Anterior cingulate cortex (tissue), 58 donors: ENCODE results near the gene EBI3.
A peak's percentile ranks its signal among the peaks of the same experiment; 100 is the strongest.
"Not testable (repeated sequence)": the region's sequence is repeated elsewhere in the genome, so short reads cannot be mapped to it uniquely, and the experiment has no call there.

Experiments used
- DNase-seq, 58 donors: peaks; one replicate each; lab custom pipeline; 2025; lab: John Stamatoyannopoulos, UW

EBI3 gene

DNA sequence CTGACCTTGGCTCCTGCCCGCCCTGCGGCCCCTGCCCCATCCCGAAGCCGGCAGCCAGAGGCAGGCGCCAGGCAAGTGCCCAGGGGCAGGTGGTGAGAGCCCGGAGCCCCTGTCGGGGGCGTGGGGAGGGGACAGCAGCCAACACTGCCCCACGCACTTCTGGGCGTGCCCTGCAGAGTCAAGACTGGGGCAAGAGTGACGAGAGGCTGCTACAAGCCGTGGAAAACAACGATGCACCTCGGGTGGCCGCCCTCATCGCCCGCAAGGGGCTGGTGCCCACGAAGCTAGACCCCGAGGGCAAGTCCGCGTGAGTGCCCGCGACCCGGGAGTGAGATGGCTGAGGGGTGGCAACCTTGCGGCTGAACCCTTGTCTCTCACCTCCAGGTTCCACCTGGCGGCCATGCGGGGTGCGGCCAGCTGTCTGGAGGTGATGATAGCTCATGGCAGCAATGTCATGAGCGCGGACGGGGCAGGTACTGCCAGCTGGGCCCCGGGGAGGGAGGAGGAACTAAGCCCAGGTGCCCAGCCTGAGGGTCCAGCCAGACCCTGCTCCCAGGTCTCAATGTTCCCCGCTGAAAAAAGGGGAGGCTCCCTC, 29.5 kb upstream of the EBI3 start:
- no peak for DNase-seq

DNA sequence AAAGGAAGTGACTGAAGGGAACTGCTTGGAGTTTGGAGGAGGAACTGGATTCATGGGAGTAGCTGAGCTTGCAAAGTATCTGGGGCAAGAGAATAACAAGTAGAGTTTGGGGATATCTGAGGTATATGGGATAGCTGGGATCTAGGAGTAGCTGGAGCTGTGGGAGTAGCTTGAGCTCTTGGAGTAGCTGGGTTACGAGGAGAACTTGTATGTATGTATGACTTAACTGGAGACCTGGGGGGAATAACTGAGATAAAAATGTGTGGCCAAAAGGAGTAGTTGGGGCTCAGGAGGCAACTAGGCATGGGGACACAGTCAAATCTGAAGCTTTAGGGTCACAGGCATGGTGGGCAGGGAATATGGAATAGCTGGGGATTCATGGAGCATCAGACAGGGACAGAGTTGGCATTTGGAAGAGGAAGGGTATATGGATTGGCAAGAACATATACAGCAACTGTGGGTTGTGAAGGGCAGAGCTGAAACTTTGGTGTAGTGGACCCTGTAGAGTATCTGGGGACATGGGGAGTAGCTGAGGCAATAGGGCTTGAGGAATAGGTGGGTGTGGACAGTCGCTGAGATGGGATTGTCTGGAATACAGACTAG, 28.3 kb upstream of the EBI3 start:
- DNase-seq: no peak

DNA sequence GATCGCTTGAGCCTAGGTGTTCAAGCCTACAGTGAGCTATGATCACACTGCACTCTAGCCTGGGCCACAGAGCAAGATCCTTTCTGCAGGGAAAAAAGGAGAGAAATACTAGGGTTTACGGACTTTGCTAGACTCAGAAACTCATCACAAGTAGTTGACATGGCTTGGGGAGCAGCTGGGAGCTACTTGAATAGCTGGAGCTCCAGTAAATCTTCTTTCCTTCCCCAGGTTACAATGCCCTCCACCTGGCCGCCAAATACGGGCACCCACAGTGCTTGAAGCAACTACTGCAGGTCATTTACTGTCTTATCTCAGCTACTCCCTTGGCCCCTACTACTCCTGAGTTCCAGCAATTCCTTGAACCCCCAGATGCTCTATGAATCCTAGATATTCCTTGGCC, 27.5 kb upstream of the EBI3 start:
- no peak for DNase-seq

DNA sequence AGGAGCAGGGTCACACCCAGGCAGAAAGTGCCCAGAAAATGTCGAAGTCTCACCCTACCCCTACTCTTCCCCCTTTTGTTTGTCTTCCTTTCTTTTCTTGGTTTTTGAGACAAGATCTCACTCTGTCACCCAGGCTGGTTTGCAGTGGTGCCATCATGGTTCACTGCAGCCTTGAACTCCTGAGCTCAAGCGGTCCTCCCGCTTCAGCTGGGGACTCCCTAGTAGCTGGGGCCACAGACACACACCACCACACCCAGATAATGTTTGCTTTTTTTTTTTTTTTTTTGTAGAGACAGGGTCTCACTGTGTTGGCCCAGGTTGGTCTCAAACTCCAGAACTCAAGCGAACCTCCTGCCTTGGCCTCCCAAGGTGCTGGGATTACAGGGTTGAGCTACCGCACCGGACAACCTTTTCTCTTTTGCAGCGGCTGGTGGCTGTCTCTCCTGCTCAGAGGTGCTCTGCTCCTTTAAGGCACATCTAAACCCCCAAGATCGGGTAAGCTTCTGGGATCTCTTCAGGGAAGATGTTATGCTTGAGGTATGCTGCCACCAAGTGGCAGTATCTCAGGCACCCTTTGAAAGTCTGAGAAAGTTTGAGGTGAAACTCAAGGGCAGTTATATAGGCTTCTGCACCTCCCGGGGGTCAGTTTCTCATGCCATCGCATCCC, 22.4 kb upstream of the EBI3 start:
- no peak for DNase-seq

DNA sequence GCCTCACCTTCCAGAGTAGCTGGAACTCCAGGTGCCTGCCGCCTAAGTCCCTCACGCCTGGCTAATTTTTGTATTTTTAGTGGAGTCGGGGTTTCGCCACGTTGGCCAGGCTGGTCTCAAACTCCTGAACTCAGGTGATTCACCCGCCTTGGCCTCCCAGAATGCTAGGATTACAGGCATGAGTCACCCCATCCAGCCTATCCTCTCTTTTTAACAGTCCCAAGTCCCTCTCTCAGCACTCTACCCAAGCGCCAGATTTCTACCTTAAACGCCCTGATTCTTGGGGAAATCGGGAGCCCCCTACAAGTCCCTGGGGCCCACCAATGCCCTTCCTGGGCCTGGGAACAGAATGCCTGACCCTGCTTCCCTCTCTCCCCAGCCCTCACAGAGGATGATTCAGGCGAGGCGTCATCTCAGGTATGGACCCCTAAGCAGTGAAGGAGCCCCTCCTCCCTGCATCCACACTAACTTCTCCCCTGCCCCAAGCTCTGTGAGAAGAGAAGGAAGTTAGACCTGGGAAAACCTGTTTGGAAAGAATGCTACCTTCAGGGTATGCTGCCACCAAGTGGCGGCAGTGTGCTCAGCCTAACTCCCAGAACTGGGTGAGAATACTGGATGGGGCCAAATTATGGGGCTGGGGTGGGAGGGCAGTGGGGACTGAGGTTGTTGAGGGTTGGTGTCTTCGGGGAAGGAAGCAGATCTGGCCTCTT, 20.8 kb upstream of the EBI3 start:
- no peak for DNase-seq

DNA sequence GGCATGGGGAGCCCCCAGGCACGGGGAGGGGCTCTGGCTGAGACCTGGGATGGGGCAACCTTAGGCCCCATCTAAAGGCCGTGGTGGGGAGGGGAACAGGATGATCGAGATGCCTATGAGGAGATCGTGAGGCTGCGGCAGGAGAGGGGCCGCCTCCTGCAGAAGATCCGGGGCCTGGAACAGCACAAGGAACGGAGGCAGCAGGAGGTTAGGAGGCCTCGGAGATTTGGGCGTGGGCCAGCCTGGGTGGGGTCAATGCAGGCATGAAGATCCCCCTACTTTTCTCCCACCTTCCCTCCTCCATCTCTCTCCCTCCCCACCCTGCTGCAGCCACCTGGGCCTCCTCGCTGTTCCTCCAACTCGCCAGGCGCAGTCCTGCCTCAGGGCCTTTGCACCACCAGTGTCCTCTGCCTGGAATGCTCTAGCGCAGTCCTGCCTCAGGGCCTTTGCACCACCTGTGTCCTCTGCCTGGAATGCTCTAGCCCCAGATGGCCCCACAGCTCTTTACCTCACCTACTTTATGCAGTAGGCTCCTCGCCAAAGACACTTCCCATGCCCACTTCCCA, 19.1 kb upstream of the EBI3 start:
- no peak for DNase-seq

DNA sequence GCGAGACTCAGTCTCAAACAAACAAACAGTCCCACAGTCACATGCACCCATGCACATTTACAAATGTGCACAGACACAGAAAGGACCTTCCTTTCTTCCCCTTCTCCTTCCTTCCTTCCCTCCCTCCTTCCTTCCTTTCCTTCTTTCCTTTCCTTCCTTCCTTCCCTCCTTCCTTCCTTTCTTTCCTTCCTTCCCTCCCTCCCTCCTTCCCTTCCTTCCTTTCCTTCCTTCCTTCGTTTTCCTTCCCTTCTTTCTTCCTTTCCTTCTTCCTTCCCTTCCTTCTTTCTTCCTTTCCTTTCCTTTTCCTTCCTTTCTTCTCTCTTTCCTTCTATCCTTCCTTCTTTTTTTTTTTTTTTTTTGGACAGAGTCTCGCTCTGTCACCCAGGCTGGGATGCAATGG, 16.2 kb upstream of the EBI3 start:
- DNase-seq: no peak

DNA sequence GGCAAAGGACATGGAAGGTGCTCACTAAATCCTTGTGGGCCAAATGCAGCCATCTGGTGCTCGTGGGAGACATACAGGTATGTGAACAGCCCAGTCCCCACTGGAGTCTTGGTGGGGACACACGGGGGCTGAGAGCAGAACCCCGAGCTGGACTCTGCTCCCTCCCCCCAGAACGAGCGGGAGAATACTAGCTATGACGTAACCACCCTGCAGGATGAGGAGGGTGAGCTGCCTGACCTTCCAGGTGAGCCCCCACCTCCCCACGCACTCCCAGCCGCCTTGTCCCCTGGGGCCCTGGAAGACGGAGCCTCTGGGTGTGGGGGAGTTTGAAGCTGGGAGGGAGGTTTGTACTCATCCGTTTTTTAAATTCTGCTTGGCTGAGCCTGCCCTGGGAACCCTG, 13.5 kb upstream of the EBI3 start:
- no peak for DNase-seq

DNA sequence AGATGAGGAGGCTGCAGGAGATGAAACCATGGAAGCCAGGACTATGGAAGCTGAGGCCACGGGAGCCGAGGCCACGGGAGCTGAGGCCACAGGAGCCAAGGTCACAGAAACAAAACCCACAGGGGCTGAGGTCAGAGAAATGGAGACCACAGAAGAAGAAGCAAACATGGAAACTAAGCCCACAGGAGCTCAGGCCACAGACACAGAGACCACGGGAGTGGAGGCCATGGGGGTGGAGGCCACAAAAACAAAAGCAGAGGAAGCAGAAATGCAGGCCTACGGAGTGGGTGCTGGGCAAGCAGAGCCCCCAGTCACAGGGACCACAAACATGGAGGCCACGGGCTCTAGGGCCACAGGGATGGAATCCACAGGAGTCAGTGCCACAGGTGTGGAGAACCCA, 12.5 kb upstream of the EBI3 start:
- no peak for DNase-seq

DNA sequence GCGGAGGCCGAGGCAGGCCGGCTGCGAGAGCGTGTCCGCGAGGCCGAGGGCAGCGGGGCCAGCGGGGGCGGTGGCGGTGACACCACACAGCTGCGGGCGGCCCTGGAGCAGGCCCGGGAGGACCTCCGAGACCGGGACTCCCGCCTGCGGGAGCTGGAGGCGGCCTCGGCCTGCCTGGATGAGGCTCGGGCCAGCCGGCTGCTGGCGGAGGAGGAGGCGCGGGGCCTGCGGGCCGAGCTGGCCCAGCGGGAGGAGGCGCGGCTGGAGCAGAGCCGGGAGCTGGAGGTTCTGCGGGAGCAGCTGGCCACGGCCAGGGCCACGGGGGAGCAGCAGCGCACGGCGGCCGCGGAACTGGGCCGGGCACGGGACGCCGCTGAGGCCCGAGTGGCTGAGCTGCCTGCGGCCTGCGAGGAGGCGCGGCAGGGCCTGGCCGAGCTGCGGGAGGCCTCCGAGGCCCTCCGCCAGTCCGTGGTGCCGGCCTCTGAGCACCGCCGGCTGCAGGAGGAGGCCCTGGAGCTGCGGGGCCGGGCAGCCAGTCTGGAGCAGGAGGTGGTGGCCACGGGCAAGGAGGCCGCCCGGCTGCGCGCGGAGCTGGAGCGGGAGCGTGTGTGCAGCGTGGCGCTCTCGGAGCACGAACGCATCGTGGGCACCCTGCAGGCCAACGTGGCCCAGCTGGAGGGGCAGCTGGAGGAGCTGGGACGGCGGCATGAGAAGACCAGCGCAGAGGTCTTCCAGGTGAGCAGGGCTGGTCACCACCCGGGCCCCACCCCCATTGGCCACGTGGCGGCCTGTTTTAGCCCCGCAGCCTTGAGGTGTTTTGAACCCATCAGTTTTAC, 11.7 kb upstream of the EBI3 start:
- DNase-seq: no peak

DNA sequence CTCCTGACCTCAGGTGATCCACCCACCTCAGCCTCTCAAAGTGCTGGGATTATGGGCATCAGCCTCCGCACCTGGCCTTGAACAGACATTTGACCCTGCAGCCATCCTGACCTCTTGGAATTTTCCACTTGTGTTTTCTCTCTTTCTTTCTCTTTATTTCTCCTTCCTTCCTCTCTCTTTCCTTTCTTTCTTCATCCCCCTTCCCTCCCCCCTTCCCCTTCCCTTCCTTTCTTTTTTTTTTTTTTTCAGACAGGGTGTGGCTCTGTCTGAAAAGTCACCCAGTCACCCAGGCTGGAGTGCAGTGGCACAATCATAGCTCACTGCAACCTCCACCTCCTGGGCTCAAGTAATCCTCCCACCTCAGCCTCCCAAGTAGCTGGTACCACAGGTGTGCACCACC, 10.8 kb upstream of the EBI3 start:
- DNase-seq: not testable (repeated sequence)

DNA sequence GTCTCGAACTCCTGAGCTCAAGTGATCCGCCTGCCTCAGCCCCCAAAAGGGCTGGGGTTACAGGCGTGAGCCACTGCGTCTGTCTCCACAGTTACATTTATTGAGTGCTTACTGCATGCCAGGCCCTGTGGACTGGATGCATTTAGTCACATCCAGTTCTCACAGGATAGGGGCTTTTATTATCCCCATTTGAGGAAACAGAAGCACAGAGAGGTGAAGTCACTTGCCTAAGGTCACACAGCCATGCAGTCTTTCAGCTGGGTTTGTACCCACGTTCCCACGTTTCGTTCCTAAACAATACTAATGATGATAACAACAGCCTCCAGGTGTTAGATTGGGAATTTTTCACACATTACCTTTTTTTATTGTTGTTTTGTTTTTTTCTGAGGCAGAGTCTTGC, 9.1 kb upstream of the EBI3 start:
- no peak for DNase-seq

DNA sequence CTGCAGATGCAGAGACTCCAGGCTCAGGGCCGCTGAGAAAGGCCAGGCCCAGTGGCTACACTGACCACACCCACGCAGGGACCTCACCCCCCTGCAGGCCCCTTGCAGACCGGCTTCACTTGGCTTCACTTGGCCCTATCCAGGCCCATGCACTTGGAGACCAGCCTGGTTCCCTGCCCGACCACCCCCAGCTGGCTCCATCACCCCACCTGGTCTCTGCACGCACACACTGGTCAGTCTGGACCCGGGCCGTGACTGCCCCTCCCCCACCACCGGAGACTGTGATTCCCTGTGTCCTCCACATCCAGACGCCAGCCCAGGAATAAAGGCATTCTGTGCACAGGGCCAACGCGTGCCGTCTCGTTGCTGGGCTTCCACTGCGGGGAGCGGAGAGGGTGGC, 4.9 kb upstream of the EBI3 start:
- peak in 28 of 58 donors; percentile 0 to 82 (median 14) for DNase-seq

DNA sequence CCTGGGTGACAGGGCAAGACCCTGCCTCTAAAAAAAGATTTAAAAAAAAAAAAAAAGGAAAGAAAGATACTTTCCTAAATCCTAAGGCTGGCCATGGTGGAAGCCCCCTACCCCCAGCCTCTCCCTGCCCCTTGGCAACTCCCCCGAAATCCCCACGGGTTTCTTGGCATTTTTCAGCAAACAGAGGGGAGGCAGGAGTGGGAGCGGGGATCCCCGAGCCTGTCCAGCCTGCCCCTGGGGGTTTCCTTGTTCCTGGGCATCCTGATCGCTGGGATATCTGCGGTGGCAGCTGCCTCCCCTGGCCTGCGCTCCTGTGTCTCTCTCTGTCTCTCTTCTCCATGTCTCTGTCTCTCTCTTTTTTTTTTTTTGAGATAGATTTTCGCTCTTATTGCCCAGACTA, 3.4 kb upstream of the EBI3 start:
- DNase-seq: no peak

DNA sequence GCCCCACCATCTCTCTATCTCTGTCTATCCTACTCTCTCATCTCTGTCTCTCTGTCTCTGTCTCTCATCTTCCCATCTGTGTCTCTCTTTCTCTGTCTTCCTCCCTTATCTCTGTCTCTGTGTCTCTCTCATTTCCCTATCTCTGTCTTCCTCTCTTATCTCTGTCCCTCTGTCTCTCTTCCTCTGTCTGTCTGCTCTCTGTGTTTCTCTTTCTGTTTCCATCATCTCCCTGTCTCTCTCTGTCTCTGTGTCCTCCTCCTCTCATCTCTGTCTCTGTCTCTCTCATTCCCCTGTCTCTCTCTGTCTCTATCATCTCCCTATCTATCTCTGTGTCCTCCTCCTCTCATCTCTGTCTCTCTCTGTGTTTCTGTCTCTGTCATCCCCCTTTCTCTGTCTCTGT, 1.6 kb upstream of the EBI3 start:
- no peak for DNase-seq

DNA sequence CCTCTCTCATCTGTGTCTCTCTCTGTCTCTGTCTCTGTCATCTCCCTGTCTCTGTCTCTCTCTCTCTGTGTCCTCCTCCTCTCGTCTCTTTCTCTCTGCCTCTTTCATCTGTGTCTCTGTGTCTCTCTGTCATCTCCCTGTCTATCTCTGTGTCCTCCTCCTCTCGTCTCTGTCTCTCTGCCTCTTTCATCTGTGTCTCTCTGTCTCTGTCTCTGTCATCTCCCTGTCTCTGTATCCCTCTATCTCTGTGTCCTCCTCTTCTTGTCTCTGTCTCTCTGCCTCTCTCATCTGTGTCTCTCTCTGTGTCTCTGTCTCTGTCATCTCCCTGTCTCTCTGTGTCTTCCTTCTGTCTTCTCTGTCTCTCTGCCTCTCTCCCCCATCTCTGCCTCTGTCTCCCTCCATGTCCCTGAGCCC, 551 bp upstream of the EBI3 start:
- no peak for DNase-seq

DNA sequence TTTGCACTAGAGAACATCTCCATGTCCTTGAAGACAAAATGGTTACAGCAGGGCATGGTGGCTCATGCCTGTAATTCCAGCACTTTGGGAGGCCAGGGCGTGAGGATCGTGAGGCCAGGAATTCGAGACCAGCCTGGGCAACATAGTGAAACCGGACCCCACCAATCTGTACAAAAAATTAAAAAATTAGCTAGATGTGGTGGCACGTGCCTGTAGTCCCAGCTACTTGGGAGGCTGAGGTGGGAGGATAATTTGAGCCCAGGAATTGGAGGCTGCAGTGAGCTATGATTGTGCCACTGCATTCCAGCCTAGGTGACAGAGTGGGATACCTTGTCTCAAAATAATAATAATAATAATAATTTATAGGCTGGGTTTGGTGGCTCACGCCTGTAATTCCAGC, 914 bp downstream of the EBI3 start:
- not testable (repeated sequence) for DNase-seq

DNA sequence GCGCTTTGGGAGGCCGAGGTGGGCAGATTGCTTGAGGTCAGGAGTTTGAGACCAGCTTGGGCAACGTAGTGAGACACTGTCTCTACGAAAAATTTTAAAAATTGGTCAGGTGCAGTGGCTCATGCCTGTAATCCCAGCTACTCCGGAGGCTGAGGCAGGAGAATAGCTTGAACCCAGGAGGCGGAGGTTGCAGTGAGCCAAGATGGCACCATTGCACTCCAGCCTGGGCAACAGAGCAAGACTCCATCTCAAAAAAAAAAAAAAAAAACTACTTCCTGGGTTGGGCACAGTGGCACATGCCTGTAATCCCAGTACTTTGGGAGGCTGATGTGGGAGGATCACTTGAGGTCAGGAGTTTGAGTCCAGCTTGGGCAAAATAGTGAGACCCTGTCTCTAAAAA, 2.2 kb downstream of the EBI3 start:
- not testable (repeated sequence) for DNase-seq

DNA sequence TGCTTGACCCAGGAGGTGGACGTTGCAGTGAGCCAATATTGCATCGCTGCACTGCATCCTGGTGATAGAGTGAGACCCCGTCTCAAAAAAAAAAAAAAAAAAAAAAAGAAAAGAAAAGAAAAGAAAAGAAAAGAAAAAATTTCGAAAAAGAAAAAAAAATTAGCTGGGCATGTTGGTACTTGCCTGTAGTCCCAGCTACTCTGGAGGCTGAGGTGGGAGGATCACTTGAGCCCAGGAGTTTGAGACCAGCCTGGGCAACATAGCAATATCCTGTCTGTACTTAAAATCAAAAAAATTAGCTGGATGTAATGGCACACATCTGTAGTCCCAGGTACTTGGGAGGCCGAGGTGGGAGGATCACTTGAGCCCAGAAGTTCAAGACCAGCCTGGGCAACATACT, 2.8 kb downstream of the EBI3 start:
- not testable (repeated sequence) for DNase-seq

DNA sequence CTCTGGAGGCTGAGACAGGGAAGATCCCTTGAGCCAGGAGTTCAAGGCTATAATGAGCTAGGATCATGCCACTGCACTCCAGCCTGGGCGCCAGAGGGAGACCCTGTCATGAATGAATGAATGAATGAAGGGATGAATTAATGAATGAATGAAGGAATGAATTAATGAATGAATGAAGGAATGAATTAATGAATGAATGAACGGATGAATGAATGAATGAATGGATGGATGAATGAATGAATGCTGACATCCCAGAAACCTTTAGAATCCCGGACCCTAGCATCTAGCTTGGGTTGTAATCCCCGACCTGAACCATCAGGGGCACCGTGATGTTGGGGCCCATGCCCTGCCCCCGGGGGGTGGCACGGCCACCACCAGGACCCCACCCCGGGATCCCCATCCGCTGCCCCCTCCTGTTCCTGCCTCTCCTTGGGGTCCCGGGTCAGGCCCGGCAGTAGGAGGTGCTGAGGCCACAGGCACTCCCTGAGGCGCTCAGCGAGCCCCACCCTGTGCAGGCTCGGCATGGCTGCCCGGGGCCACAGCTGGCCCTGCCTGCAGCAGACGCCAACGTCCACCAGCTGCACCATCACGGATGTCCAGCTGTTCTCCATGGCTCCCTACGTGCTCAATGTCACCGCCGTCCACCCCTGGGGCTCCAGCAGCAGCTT, 3.4 kb downstream of the EBI3 start:
- no peak for DNase-seq
